K562 (cell line): ENCODE results near the gene KCND3.

Source experiments
- NR2C2 ChIP-seq, 2 experiments: fragments of 200-800 bp in 1 of 2; sonication (Bioruptor generic) in 1 of 2; sonication (generic) in 1 of 2; formaldehyde crosslinking in 1 of 2; IDR thresholded peaks; 2 replicates each; pipeline versions ENCODE4 v1.6.1 to v1.8.0; 2016 to 2022; ENCODE audit warnings: mild to moderate bottlenecking in 1 of 2, missing compliant biosample characterization in 1 of 2, missing genetic modification characterization in 1 of 2, missing genetic modification reagents in 1 of 2
- ZBTB5 ChIP-seq: fragments of 450-650 bp; IDR thresholded peaks from 2 replicates; pipeline ENCODE4 v1.6.1; 2017; ENCODE audit warnings: antibody characterized with exemption

GRCh38 chr1:111802984-111803383 is 186.5 kb downstream of the KCND3 start:
- no peak for TF ChIP-seq ZBTB5
- TF ChIP-seq NR2C2 (CRISPR knock-in tag; IDR thresholded peaks at IDR 0.05): no peak
- no peak for TF ChIP-seq NR2C2 (tag; IDR thresholded peaks at IDR 0.05)
